GM18505 (cell line): ENCODE data around the gene C5orf58.

Experiments used
- ATAC-seq: cut with Tn5 transposase; IDR thresholded peaks from one replicate; pipeline ENCODE4 v1.9.1; 2021; ENCODE audit not compliant: unreplicated experiment
- POLR2A ChIP-seq: IDR thresholded peaks from 4 replicates; pipeline ENCODE4 v1.6.1; 2011; ENCODE audit warnings: borderline replicate concordance; ENCODE audit not compliant: insufficient read depth, insufficient read length; ENCODE audit errors: extremely low read depth

Gene C5orf58, protein sequence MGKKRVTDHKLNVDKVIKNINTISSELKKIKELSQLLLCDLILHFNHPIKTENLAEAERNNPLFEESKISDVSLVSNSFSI

DNA sequence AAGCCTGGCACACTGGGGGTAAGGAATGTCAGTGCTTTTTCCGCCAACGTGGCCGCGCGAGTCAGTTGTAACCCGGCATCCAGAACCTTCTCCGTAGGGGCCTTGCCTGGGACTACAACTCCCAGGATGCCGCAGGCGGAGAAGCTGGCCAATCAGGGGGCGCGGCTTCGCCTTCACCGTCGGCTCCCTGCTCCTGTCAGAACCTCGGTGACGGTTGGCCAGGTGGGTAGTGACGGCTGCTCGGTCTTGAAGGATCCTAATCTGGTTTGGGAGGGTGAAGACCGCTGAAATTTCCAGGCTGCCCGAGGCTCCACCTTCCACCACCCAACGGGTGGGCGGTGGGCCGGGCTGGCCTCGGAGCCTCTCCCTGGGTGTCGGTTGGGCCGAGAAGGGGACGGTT is at the start of gene C5orf58:
Gene C5orf58 (plus strand): TSS at position 200 of the 400 bp plus-strand sequence. CDS start 1,992 bp downstream, outside the sequence.
- TF ChIP-seq POLR2A = no peak
- no peak for ATAC-seq

DNA sequence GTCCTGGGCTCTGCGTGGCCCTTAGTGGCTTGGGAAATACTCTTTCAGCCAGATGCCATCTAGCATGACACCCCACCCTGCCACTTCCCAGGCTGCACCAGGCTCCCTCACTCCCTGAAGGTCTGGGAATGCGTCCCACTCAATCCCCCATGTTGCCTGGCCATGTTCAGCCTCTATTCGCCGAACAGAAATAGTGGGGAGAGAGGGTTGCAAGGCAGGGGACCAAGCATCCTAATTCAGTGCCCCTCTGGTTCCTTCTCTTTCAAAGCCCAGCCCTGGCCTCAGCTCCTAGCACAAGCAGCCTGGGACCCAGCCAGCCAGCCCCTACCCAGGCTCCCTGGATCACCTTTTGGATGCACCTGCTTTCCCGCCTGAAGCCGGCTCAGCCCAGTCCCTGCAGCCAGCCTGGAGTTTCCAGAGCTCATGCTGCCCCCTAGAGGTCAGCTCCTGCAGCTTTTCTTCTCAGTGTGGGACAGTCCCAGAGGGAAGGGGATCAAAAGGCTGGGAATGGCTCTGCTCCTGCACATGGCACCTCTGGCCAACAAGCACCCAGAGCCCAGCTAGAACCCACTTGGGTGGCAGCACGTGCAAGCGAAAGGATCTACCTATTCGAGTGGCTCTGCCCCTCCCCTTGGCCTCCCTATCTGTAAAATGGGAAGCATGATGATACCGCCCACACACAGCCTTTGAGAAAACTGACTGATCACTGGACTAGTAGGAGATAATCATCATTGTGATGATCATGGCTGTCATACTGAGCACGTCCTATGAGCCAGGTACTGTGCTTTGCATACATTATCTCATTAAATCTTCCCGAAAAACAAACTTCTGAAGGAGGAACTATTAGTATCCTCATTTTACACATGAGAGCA is 48.7 kb upstream of the C5orf58 start:
- ATAC-seq = no peak
- no peak for TF ChIP-seq POLR2A

DNA sequence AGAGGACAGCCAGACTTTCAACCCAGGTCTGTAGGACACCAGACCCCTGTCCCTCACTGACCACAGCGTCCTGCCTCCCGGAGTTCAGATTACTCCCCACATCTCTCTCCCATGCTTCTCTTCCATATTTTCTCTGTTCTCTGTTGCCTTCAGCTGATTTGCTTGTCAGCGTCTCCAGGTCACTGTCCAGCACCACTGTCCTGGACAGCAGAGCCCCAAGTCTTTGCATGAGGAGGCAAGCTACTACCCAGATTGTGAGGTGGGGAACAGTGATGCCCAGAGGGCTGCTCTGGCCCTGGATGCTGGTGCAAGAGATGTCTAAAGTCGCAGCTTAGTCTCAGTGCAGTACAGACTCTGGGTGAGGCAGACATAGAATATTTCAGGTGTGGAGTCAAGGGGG is 48.0 kb upstream of the C5orf58 start:
- no peak for TF ChIP-seq POLR2A
- ATAC-seq = no peak

DNA sequence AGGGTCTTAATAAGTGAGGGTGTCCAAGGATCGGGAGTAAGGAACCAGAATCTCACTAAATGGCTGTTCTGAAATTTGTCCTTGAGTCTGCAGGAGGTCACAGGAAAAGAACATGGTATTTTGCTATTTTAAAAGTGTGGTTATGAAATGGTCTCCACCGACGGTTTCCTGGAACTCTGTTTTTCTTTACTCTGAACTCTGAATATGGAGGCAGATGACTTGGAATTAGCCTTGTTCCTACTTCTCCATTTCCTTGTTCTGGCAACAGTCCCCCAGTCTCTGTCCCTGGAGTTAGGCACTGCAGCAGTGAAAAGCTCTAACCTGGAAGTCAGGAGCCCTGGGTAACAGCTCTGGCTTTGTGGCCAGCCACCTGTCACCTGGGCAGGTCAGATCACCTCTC is 46.6 kb upstream of the C5orf58 start:
- TF ChIP-seq POLR2A = no peak
- no peak for ATAC-seq

DNA sequence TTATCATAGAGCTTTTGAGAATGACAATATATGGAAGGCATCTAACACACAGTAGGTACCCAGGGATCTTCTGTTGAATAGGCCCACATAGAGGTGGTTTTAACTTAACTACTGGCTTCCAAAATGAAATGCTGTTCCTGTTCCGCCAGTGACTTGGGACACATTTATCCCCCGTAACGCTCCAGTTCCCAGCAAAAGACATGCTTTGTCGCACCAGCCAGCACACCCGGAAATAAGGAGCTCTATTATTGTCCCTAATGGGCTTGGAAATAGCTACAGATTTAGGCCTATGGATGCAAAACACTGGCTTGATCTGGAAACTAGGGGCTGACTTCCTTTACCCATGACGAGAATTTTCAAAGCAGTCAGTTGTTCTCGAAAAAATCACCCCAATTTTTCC is 45.9 kb upstream of the C5orf58 start:
- ATAC-seq = no peak
- no peak for TF ChIP-seq POLR2A

DNA sequence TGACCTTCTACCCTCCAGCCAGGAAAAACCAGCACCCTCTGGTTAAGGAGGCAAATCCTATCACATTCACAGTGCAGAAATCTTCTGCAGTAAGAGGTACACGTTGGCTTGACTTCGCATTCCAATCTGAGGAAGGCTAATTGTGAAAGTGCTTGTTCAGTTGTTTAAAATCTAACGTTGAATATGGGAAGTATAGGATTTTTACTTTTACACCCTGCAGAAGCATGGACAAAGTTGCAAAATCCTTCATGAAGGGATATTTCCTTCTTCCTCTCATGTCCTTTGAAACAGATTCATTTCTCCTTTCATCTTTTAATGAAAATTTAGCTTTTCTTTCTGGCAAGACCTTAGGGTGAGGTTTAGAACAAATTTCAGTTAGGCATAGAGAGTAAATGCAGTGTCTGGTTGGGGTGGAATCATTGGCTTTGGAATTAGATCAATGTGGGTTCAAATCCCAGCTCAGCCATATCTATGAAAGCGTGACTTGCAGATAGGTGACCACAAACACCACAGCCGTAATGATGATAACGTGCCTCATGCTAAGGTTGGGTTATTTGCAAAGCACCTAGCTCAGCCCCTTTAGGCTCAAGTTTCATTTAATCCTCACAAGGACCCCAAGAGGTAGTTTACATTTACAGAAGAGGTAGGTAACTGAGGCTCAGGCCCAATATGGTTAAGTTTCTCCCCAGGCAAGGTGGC is 42.2 kb upstream of the C5orf58 start:
- ATAC-seq = no peak

DNA sequence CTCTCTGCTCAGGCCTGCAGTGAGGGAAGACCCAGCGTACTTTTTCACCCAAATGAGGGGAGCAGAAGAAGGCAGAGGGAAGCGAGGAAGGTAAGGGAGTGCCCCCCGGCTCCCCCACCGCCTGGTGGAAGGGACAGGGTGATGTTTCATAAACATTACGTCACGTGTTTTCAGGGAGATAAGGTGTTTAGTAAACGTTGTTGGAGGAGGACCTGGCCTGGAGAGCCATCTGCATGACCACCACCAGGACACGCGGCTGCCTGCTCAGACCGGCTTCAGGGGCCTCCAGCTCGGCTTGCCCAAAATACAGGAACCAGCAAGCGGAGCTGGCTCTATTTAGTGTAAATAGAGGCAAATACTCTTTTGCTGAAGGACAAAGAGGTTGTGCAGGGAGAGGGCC is 40.0 kb upstream of the C5orf58 start:
- TF ChIP-seq POLR2A = no peak
- no peak for ATAC-seq

More for the DNA sequence above, 42.2 kb upstream of the C5orf58 start:
- no peak for TF ChIP-seq POLR2A

DNA sequence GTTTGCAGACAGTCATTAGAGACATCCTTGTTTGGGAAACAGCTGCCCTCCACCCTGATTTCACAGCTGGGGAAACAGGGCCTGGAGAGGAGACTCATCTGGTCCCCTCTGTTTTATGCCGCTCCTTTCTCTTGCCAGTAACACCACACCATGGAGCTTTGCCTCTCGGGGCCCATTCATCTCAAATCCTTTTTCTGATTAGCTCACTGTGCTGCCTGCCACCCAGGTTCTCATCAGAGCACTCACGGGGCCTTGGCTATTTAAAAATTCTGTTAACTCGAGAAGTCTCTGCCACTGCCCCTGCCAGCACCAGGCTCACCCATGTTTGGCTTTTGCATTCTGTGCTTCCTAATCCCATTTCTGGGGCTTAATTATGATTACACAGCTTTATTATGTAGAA is 36.8 kb upstream of the C5orf58 start:
- TF ChIP-seq POLR2A = no peak
- ATAC-seq = no peak

DNA sequence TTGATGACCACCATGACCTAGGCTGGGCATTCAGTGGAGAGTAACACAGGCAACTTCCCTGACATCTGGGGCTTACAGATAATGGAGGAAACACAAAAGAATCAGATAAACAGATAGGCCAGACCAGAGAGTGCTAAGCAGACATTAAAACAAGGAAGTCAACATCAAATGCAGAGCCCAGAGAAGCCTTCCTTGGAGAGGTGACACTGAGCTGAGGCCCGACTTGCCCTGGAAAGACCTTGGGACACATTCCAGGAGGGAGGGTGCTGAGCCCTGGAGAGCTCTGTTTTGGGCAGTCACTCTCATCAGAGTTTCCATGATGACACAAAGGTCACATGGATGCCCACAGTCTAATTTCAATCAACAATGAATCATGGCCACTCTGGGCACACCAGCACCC is 31.9 kb upstream of the C5orf58 start:
- TF ChIP-seq POLR2A = no peak
- no peak for ATAC-seq

DNA sequence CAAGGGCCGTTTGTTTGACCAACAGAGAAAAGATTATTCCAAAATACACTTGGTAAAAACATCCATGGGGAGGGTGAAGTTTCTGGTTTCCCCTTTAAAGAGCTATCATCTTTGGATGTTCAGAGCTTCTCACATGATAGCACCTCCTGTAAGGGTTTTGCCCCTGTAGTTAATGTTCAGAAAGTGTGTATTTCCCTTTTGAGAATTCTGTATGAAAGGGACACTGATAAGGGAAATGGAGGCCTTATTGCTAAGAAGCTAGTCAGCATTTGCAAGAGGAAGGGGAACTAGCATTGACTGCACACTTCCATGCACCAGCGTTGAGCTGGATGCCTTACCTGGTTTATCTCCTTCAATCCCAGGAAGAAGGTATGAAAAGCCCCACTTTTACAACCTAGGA is 31.5 kb upstream of the C5orf58 start:
- no peak for TF ChIP-seq POLR2A
- ATAC-seq = no peak

DNA sequence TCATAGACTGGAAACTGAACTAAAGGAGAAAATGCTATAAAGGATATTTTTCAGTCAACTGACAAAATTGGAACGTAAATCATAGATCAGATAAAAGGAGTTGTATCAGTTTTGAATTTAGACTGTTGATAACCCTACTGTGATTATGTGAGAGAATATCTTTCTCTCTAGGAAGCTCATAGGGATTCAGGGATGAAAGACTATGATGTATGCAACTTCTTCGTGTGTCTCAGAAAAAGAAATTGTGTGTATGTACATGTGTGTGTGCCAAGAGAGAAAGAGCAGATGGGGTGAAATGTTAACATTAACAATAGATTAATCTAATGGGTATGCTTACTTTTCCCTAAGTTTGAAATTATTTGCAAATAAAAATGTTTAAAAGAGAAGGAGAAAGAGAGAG is 30.7 kb upstream of the C5orf58 start:
- ATAC-seq = no peak
- no peak for TF ChIP-seq POLR2A

DNA sequence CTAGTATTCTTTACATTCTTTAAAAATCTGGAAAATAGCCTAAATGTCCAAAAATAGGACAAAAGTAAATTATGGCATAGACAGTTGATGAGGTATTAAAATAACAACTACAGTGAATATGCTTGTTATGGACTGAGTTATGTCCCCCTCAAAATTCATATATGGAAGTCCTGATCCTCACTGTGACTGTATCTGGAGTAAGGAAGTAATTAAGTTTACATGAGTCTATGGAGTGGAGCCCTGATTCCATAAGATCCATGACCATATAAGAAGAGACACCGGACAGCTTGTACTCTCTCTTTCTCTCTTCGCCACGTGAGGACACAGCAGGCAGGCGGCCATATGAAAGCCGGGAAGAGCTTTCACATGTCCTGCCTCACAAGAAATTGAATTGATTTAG is 28.6 kb upstream of the C5orf58 start:
- ATAC-seq = no peak
- no peak for TF ChIP-seq POLR2A

DNA sequence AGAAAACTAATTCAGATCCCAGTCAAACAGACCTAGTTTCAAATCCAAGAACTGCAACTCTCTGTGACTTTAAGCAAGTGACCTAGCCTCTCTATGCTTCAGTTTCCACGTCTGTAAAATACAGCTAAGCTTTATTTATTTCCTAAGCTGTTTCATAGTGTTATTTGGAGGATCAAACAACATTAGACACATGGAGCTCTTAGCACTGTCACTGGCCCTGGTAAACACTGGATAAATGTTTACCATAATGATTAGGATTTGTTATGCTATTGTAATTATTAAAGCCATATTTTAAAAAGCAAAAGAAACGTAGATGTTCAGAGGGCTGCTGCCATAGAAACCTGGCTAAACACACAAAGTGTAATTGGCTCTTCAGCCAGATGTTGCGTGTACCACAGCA is 26.6 kb upstream of the C5orf58 start:
- no peak for TF ChIP-seq POLR2A
- ATAC-seq = no peak

DNA sequence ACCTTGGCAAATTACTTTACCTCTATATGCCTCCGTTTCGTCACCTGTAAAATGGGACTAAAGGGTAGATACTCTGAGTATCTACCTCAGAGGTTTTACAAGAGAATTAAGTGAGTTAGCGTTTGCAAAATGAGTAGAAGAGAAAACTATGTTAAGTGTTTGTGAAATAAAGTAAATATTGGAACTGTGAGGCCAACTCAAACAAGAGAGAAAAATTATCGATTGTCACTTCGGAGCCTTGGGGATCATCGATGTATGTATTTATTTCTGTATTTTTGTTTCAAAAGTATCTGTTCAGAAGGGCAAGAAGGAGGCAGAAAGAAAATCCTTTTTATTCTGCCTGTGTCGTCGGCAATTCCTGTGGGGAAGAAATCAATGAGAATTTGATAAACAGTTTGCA is 25.8 kb upstream of the C5orf58 start:
- no peak for TF ChIP-seq POLR2A
- ATAC-seq = no peak
